Hematopoietic multipotent progenitor cell treated with erythropoietin and hydrocortisone succinate and interleukin-3 and kit ligand, for 6 days (in vitro differentiated cells): ENCODE results near the gene LYZ.

Source experiments
- DNase-seq: peaks from one replicate; pipeline ENCODE4 v3.0.0-alpha.2; 2015

The LYZ gene

DNA sequence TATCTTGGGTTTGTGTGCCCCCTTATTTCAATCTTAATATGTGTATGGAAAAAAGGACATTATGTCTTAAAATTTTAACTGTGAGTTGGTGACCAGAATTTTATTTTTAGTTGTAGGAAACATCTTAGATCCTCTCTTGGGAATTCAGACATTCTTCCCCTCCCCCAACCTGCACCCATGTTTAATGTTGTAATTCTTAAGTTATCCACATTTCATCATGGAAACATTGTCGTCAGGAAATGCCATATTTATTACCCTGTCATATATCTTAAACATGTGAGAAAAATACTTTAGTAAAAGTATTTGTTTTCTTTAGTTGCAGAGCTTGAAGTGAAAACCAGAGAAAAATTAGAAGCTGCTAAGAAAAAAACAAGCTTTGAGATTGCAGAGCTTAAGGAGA lies 41.6 kb downstream of the LYZ start:
- DNase-seq = no peak

DNA sequence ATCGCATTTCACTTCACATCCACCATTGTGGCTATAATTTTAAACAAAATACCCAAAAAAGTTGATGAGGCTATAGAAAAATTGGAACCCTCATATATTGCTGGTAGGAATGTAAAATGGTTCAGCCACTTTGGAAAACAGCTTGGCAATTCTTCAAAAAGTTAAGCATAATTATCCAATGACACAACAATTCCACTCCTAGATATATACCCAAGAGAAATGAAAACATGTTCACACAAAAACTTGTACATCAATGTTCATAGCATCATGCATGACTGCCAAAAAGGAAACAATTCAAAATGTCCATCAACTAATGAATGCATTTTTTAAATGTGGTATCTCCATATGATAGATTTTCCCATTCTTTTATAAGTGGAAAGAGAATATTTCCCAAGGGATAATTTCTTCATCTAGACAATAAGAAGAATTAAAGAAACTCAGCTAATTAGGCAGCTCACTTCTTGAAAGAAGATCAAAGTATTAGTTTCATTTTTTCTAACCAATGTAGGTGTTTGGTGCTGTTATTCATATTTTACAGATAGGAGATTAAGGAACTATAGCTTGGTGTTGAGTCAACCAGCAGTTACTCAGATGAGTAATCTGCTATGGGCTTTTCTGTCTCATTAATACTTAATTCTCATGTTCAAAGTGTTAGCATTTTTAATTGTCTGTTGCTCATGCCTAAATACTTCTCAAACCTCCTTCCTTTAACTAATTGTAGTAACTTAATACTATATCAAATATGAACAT lies 44.2 kb downstream of the LYZ start:
- no peak for DNase-seq

GRCh38 chr12:69396041-69396440 lies 47.9 kb downstream of the LYZ start:
- no peak for DNase-seq

- no peak for DNase-seq
These were observed 48.8 kb downstream of the LYZ start for GRCh38 chr12:69396963-69397362.

GRCh38 chr12:69397978-69398377 lies 49.8 kb downstream of the LYZ start:
- DNase-seq = no peak

DNA sequence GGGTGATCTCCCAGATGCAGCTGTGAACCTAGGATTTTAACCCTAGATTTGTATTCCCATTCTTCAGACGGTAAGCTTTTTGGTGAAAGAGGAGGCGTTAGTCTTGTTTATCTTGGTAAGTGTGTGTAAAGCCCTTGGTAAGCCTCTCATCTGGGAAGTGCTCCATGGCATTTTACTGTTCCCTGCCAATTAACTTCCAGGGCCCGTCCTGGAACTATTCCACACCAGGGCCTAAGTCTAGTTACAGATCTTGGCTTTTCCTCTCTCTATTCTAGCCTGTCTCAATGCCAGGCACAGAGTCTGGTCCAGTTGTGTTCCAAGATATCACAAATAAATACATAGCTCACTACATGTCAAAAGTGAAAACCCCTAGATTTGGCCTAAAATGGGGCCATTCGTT lies 53.8 kb downstream of the LYZ start:
- no peak for DNase-seq
